Body of pancreas (tissue), 4 donors: ENCODE measurements around the gene RAD50.

Source experiments
- POLR2A ChIP-seq, 3 donors: fragments of 450-650 bp; IDR thresholded peaks; one replicate each; pipeline ENCODE4 v1.6.1; 2016; ENCODE audit warnings: antibody characterized with exemption in 3 of 3, mild to moderate bottlenecking in 2 of 3
- TF ChIP-seq, protein P1 (sequence below), 7 experiments: fragments of 450-650 bp in 4 of 7; fragments of 200-600 bp in 3 of 7; sonication (generic) in 3 of 7; IDR thresholded peaks; one replicate each; pipeline ENCODE4 v1.5.1; 2016 to 2019; ENCODE audit warnings: antibody characterized with exemption in 7 of 7

DNA sequence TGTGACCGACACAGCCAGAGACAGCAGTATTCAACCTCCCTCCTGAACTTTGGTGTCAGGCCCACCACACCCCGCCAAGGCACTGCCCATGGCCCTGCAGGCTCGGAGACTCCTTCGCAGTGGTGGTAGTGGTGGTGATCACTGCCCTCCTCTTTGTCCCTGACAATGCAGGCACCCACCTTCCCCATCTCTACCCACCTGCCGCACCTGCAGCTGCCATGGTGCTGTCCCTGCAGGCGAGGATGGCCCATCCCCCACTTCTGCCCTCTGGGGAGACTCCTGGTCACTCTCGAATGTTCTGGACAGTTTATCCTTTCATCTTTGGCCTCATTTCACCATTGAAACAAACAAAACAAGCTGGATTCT lies 112.7 kb downstream of the RAD50 start:
- TF ChIP-seq, protein P1, sequence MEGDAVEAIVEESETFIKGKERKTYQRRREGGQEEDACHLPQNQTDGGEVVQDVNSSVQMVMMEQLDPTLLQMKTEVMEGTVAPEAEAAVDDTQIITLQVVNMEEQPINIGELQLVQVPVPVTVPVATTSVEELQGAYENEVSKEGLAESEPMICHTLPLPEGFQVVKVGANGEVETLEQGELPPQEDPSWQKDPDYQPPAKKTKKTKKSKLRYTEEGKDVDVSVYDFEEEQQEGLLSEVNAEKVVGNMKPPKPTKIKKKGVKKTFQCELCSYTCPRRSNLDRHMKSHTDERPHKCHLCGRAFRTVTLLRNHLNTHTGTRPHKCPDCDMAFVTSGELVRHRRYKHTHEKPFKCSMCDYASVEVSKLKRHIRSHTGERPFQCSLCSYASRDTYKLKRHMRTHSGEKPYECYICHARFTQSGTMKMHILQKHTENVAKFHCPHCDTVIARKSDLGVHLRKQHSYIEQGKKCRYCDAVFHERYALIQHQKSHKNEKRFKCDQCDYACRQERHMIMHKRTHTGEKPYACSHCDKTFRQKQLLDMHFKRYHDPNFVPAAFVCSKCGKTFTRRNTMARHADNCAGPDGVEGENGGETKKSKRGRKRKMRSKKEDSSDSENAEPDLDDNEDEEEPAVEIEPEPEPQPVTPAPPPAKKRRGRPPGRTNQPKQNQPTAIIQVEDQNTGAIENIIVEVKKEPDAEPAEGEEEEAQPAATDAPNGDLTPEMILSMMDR (IDR thresholded peaks at IDR 0.05): no peak
- no peak for TF ChIP-seq POLR2A (IDR thresholded peaks at IDR 0.05)
